Measurements from ENCODE around the gene DOCK4. TPM values are rescaled to one million over a fixed set of nuclear protein-coding genes. Genes with fewer than 3 reads are reported as not detected.

Gene DOCK4
- polyA plus RNA-seq, 3 donors, result 19.3 to 22.7 (median 20.0) TPM

DNA sequence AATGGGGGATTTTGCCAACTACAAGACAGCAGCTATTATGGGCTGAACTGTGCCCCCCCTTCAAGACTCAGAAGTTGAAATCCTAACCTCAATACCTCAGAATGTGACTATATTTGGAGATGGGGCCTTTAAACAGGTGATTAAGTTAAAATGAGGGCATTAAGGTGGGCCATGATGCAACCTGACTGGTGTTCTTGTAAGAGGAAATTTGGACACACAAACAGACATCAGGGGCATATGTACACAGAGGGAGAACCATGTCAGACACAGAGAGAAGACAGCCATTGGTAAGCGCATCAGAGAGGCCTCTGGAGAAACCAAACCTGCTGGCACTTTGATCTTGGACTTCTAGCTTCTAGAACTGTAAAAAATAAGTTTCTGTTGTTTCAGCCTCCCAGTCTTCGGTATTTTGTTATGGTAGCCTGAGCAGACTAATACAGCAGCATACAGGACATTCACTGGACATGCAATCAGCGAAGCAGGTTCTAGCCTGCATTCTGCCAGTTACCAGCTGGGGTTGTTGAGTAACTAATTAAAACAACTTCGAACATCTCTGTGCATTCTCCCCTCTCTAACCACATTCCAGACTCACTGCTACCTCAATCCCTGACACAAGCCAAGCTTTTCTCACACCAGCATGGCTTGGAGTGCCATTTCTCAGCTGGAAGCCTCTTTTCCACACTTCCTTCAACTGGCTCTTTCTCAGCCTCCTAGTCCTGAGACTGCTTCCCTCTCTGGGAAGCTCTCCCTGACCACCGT is 141.4 kb downstream of the DOCK4 start:
- no peak for DNase-seq (ENCODE audit: low read depth in 3 of 3, low spot score in 2 of 3)

DNA sequence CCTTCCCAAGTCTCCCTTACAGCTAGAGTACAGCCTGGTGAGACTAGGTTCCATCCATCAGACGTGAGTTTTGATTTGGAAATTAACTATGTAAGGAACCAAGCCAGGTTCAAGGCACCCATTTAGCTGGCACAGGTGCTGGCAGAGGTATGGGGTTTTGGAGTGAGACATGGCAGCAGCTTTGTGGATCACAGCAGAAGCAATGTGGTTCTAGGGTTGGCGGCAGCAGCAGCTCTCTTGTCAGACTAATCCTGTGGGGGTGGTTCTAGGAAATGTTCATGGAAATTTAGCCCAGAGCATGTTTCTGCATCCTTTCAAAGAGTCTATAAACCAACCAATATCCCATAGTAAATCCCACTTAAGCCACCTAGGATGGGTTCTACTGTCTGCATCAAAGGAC is 142.2 kb downstream of the DOCK4 start:
- DNase-seq (ENCODE audit: low read depth in 3 of 3, low spot score in 2 of 3), result no peak

DNA sequence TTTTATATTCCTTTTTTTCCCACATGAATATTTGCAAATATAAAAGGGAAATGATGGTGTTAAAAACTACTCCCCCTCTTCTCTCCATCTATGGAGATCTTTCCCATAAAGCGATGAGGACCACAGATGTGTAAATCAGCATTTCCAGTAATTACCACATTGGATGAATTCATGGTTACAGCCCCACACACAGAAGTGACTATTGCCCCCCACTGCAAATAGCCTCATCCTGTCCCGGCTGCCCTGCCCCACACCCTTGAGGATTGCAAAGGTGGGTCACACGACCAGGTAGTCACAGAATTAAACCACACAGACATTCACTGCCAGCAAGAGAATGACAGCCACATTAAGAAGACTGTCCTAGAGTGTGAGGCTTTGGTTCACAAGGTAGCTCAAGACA is 145.1 kb downstream of the DOCK4 start:
- DNase-seq (ENCODE audit: low read depth in 3 of 3, low spot score in 2 of 3), result no peak

DNA sequence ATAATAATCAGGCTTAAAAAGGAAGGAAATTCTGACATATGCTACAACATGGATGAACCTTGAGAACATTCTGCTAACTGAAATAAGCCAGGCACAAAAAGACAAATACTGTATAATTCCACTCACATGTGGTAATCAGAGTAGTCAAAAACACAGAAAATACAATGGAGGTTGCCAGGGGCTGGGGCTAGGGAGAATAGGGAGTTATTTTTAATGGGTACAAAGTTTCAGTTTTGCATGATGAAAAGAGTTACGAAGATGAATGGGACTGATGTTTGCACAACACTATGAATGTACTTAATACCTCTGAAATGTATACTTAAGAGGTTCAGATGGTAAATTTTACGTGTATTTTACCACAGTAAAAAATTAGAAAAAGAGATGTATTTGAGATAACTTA is 145.6 kb downstream of the DOCK4 start:
- DNase-seq (ENCODE audit: low read depth in 3 of 3, low spot score in 2 of 3), result no peak

DNA sequence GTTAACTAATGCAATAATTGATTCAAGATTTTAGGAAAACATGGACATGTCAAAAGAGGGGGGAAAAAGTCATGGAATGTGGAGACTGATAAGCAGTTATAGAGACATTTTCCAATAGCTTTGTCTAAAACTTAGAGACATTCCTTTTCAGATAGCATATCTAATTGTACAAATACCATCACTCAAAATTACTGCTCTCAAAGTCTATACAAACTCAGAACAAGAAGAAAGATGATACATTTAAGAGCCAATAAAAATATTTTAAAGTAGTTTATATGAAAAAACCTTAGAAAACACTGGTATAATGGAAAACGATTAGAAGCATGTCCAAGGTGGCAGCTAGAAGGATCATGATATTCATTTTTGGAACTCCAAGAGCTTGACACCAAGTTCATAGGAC is 146.5 kb downstream of the DOCK4 start:
- no peak for DNase-seq (ENCODE audit: low read depth in 3 of 3, low spot score in 2 of 3)

DNA sequence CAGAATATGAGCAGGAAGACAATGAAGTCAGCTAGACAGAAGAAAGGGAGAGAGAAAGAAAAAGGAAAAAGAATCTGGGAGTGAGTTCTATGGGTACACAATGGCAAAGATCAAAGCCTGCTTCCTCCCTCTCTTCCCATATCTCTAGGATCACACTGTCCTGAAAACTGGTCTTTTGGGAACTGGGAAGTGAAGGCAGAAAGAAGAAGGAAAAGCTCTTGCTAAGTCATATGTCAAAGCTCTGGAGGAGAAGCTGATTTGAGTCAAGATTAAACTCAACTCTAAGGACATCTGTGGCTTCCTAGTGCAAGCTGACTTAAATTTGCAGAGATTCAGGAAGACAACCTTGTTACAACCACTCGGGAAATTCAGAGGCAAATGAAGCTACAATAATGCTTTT is 147.5 kb downstream of the DOCK4 start:
- DNase-seq (ENCODE audit: low read depth in 3 of 3, low spot score in 2 of 3), result no peak

DNA sequence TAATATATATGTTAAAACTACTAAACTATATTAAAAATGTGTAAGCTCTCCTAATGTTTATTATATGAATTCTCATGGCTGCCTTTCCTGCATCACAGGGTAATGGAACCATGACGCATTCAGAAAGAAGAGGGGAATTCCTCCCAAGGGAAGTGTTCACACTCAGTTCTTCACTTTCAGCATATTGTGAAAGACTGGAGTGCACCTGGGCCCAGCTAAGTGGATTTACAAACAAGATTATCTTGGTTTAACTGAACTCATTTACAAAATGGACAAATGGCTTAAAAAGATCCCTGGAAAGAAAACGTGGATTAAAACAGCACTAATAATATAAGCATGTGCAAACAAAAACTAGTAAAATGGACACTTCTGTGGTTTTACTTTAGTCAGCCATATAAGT is 149.8 kb downstream of the DOCK4 start:
- DNase-seq (ENCODE audit: low read depth in 3 of 3, low spot score in 2 of 3), result no peak

DNA sequence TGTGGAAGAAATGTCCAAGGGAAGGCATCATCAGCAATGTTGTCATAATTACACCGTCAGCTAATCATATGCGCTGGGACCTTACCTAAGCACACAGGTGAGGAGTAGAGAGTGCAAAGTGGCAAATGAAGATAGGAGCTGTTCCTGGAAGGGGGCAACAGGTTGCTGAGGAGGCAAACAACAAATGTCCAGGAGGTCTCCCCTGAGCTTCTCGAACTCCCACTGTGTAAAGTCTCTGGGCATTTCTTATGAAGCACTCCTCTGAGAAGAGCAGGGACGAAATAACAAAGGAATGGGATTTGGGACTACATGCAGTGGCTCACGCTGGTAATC is 152.5 kb downstream of the DOCK4 start:
- no peak for DNase-seq (ENCODE audit: low read depth in 3 of 3, low spot score in 2 of 3)

DNA sequence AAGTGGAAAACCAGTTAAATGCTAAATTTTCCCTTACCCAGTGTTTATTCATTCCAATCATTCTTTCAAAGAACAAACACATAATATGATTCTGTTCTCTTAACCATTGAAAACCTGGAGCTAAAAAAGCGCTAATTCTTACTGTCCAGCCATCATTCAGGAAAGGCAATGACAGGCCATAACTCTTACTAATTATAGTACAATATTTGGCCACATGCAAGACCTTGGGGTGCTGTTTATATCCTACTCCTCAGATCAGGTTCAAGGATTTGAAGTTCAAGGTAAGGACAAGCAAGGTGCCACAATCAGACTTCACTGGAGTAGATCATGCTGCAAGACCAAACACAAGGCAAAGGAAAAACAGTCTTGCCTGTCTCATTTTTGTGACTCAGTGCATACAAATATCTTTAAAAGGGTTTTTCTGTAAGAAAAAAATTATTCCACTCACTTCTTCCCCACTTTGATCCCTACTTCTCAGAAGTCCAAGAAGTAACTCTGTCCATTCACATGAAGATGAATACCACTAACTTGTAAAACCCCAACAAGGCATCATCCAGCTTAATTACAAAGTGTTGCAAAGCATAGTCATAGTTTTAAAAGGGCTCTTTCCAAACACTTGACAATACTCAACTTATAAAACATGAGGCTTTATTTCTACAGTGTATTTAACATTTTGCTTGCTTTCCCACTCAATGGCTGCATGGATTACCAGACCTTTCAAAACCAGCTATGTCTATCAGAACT is 153.0 kb downstream of the DOCK4 start:
- DNase-seq (ENCODE audit: low read depth in 3 of 3, low spot score in 2 of 3), result no peak

DNA sequence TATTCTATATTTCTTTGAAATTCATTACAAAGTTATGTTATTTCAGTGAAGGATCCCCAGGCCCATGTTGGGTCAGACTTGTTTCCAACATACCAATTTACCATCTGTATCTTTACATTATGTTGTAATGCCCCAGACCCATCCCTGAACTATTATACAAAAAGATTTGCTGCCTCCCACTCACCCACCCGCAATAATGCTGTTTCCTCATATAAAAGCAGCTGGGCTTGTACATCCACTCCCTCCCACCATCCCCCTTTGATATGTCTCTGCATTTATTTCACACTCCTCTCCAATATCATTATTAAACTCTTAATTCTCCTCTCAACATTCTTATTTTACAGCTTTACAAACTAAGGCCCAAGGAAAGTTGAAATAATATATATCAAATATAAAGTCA is 153.7 kb downstream of the DOCK4 start:
- DNase-seq (ENCODE audit: low read depth in 3 of 3, low spot score in 2 of 3), result no peak

DNA sequence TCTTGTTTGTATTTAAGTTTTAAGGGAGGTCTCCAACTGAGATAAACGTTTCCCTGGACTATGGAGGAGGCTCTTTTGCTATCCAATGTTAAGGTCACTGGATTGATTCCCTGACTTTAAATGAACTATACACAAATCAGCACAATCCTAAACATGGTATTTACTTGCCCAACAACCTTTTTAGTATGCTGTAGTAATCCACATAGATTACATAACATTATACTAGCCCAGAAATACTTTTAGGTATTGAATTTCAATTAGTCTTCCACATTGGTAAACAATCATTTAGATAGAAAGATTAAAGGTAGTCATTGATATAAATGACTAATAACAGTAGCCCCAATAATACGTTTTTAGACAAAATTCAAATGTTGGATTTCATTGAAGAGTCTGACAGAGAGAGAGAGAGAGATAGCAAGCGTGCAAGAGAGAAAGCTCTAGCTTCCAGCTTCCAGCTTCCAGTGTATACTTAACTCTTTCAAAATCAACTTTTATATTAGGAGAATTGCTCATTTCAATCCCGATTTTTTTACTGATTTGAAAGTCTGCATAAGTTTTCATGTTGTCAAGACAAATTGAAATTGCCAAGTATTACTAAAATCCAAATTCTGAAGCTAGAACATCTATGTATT is 155.8 kb downstream of the DOCK4 start:
- DNase-seq (ENCODE audit: low read depth in 3 of 3, low spot score in 2 of 3), result no peak

DNA sequence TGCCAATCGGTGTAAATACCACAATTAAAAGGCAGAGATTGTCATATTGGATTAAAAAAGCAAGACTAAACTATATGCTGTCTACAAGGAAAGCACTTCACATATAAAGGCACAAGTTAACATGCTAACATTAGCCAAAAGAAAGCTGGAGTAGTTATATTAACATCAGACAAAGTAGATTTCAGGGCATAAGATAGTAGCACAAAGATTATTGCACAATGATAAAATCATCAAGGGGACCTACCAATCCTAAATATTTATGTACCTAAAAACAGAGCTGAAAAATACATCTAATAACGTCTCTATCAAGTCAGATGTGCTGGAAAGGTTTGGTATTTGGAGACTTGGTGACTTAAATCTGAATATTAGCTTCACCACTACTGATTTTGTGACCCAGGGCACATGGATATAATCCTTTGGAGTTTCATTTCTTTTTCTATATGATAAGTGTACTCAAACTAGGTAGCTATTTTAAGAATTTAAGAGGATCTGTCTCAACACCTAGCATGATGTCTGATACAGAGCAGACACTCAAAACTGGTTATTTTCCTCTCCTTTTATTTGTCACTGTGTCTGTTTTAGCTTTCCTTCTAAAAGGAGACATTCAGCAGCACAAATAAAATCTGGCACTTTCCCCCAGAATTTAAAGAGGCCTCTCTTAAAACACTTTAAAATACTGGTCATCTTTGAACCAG is 156.5 kb downstream of the DOCK4 start:
- no peak for DNase-seq (ENCODE audit: low read depth in 3 of 3, low spot score in 2 of 3)

DNA sequence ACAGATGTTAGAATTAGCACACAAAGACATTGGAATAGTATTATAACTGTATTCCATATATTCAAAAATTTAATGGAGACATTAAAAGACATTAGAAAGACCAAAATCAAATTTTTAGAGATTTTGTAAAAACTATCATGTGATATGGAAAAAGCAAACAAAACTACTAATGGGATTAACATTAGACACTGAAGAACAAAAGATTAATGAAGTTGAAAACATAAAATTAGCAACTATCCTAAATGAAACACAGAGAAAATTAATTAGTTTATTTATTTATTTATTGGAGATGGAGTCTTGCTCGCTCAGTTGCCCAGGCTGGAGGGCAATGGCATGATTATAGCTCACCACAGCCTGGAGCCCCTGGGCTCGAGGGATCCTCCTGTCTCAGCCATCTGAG is 158.8 kb downstream of the DOCK4 start:
- DNase-seq (ENCODE audit: low read depth in 3 of 3, low spot score in 2 of 3), result no peak

DNA sequence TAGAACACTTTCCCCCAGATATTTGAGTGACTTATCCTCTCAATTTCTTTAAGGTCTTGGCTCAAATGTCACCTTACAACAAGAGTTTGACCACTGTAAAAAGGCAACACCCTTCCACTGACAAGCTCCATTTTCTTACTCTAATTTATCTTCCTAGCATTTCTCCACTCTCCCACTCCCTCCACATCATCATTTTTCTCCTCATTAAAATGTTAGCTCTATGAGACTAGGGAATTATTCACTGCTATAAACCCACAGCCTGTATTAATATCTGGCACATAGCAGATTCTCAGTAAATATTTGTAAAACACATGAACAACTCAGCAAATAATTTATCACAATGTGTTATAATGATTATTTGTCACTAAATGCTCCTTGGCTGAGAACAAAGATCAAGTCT is 161.0 kb downstream of the DOCK4 start:
- DNase-seq (ENCODE audit: low read depth in 3 of 3, low spot score in 2 of 3), result no peak

DNA sequence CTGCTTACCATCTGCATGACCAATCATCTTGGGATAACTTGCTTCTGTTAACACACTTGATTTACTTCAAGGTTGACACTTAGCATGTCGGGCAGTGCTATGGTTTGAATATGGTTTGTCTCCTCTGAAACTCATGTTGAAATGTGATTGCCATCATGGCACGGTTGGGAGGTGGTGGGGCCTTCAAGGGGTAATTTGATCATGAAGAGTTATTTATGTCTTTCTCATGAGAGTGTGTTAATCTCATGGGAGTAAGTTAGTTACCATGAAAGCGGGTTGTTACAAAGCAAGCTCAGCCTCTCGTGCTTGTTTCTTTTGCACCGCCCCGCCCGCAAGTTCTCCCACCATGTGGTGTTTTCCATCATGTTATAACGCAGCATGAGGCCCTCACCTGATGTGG is 163.6 kb downstream of the DOCK4 start:
- no peak for DNase-seq (ENCODE audit: low read depth in 3 of 3, low spot score in 2 of 3)

DNA sequence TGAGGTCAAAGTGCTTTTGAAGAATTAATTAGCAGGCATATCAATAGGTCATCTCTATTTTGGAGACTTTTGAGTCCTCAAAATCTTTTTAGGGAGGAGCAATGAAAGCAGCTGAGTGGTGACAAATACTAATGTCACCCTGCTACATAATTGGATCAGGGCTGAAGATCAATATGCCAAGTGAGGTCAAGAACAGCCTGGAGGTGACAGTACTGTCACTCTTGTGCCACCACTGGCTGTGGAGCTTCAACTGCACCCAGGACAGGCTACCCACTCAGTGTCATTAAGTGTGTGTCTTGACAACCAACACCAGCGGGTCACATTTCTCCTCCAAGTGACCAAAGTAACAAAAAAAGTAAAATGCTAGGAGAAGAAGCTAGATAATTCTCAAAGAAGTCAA is 167.8 kb downstream of the DOCK4 start:
- no peak for DNase-seq (ENCODE audit: low read depth in 3 of 3, low spot score in 2 of 3)

DNA sequence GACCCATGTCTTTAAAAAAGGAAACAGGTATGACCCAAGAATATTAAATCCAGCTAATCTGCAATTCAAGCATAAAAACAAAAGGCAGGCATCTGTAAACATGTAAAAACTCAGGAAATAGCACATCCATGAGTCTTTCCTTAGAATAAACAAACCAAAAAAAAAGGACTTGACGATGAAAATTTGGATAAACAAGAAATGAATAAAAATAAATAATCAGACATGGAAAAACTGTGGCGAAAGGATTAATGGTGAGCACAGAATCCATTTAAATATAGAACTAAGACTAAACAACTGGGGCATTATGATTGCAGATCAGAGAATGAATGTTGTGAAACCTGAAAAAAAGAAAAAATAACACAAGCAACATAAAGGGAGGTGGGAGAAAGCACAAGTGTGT is 170.1 kb downstream of the DOCK4 start:
- DNase-seq (ENCODE audit: low read depth in 3 of 3, low spot score in 2 of 3), result no peak

DNA sequence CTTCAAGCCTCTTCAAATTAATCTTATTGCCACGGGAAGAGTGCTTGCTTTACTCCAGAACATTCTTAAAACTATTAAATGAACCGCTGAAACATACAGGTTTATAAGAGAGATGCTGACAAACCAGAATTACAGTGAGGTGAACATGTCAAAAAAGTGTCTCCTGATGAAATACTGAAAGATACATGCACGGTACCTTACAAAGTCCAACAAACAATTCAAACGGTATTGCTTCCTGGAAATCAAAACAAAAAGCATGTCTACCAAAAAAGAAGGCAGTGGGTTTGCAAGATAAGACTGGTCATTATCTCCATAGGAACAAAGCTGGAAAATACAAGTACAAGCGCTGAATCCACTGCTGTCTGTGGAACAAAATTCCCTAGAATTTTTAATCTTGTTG is 174.5 kb downstream of the DOCK4 start:
- no peak for DNase-seq (ENCODE audit: low read depth in 3 of 3, low spot score in 2 of 3)

DNA sequence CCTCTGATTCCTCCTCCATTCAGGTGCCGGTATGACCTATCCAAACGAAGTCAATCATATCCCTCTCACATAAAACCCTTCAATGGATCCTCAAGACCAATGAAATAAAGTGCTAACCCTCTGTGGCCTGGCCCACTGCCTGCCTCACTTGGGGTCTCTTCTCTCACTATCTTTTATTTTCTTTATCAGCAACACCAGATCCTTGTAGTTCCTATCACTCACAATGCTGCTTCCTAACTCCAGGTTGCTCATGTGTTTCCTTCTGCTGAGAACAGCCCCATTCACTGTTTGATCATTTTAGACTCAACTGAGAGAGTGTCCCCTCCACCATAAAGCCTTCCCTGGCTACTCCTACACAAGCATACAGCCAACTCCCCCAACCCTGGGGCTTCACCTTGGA is 180.6 kb downstream of the DOCK4 start:
- DNase-seq (ENCODE audit: low read depth in 3 of 3, low spot score in 2 of 3), result no peak

DNA sequence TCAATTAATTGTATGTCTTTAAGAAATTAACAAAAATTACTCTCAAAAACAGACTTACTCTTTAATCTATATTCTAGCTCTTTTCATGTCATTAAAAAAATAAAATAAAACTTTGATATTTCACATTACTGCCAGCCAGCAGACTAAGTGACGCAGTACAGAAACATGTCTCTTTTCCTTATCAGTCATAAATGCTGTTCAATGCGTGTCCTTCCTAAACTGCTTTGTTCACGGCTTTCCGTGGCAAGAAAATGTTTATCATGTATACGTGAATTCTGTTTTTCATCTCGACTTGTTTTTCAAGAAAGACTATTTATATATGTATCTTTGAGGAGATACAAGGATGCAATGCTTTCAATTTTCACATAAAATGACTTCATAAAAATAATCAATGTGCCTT is 182.4 kb downstream of the DOCK4 start:
- no peak for DNase-seq (ENCODE audit: low read depth in 3 of 3, low spot score in 2 of 3)

DNA sequence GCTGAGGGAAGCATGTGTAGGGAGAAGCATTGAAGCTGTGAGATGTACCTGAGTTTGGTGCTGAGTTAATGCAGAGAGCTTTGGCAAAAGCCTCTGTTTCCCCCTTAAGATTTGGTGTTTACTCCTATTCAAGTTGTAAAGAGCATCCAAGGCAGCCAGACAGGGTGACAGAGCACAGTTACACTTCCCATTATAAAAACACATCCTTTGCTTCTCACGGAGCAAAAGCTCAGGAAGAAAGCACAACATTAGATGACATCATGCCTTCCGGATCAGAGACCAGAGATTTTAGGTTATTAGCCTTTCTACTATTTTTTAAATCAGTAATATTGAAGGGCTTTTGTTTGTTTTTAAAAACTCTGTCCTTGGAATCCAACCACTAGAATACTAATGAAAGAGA is 182.9 kb downstream of the DOCK4 start:
- no peak for DNase-seq (ENCODE audit: low read depth in 3 of 3, low spot score in 2 of 3)

DNA sequence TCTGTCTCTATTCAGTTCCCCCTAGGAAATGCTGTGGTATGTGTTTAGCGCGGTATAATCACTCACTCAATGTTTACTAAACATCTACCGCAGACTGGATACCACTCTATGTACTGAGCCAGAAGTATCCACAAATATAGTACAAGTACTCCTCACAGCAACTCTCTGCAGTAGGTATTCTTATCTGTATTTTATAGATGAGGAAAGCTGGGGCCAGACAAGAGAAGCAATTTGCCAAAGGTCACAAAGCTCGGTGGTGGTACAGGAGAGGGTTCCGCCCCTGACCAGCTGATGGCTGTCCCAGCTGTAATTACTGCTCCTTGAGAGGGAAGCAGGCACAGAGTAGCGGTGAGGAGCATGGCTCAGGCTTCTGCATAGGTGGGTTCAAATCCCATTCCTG is 184.1 kb downstream of the DOCK4 start:
- no peak for DNase-seq (ENCODE audit: low read depth in 3 of 3, low spot score in 2 of 3)

Data from right renal cortex interstitium (tissue), 3 donors.